Non-pigmented ciliary epithelial cell (primary cell): ENCODE data around the gene TMTC1.
"Not testable (repeated sequence)": the region's sequence is repeated elsewhere in the genome, so short reads cannot be mapped to it uniquely, and the experiment has no call there.

ENCODE experiments used
- DNase-seq: peaks from one replicate; pipeline ENCODE4 v3.0.0-alpha.2; 2010; ENCODE audit warnings: low read depth

TMTC1 gene

GRCh38 chr12:29665107-29665506 lies 118.6 kb downstream of the TMTC1 start:
- no peak for DNase-seq

- DNase-seq = no peak
Measured at GRCh38 chr12:29662734-29663323, 120.9 kb downstream of the TMTC1 start.

- no peak for DNase-seq
Measured at GRCh38 chr12:29660847-29661246, 122.9 kb downstream of the TMTC1 start.

GRCh38 chr12:29656762-29657538 lies 126.8 kb downstream of the TMTC1 start:
- DNase-seq = no peak

DNA sequence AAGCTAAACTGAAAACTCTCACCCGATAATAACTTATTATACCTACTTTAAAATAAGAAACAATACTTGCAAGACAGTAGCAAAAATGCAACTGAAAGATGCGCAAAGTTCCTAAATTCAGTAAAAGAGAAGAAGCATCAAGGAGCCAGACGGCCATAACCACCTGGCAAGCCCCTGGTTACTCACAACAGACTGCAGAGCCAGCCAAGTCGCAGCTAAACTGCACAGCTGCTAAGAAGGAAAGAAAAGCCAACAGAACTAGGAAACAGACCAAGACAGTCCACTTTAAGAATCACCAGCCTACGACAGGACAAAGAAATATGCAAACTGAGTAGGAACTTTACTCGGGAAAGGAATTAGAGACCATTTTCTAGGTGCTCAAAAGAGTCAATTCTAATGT lies 127.9 kb downstream of the TMTC1 start:
- DNase-seq = no peak

GRCh38 chr12:29653286-29653685 lies 130.5 kb downstream of the TMTC1 start:
- no peak for DNase-seq

- DNase-seq = no peak
Measured at GRCh38 chr12:29650371-29650770, 133.4 kb downstream of the TMTC1 start.

DNA sequence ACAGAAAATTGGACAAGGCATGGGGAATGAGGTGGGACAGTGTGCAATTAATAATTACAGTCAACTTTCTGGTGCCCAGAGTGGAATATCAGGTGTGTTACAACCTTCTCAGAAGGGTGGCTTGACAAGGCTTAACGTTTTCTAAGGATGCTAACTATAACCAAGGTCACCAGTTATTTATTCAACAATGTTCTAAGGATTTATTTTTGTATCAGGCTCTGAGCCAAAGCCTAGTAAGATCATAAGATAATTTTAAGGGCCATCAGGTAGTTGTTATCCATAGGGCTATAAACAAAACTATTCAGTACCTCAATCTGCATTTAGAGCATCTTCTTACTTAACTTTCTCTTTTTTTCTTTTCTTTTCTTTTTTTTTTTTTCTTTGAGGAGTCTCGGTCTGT lies 134.0 kb downstream of the TMTC1 start:
- DNase-seq = no peak

GRCh38 chr12:29644536-29645162 lies 139.1 kb downstream of the TMTC1 start:
- no peak for DNase-seq

- no peak for DNase-seq
Measured at GRCh38 chr12:29640589-29641345, 143.0 kb downstream of the TMTC1 start.

GRCh38 chr12:29639893-29640495 lies 143.7 kb downstream of the TMTC1 start:
- DNase-seq = no peak

DNA sequence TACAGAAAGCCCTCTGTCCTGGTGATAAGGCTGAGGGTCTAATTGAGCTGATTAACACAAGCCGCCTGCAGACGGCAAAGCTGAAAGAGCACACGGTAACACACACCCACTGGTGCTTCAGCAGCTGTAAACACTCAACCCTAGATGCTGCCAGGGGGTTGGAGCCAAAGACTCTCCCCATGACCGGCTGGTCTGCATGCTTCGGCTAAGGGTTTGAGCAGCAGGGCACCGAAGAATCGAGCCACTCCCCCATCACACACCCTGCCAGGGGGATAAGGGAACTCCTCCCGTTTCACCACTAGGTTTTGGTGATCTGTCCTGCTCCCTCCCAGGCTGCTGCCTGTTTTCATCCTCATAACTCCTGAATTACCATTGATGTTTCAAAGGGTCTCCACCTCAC lies 145.2 kb downstream of the TMTC1 start:
- no peak for DNase-seq

DNA sequence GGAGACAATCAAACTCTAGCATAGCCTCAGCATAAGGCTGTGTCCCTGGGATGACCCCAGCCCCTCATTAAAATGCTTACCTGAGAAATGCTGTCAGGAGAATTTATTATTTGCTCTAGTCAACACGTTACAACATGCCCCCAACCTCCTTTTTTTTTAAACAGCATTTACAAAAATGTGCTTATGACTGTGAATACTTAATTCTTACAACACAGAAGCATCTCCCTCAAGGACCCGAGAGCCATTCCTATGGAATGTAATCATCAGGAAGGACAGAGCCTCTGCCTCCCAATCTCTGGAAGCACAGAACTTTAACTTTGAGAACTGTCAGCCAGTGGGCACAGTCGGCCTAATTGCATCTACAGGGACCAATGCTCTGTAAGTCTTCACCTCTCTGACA lies 149.7 kb downstream of the TMTC1 start:
- DNase-seq = no peak

DNA sequence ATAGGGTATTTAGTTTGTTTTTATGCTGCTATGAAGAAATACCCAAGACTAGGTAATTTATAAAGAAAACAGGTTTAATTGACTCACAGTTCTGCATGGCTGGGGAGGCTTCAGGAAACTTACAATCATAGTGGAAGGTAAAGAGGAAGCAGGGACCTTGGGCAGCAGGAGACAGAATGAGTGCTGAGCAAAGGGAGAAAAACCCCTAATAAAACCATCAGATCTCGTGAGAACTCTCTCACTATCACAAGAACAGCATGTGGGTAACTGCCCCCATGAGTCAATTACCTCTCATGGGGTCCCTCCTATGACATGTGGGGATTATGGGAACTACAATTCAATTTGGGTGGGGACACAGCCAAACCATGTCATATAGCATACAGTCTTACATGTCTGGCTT lies 153.6 kb downstream of the TMTC1 start:
- not testable (repeated sequence) for DNase-seq

DNA sequence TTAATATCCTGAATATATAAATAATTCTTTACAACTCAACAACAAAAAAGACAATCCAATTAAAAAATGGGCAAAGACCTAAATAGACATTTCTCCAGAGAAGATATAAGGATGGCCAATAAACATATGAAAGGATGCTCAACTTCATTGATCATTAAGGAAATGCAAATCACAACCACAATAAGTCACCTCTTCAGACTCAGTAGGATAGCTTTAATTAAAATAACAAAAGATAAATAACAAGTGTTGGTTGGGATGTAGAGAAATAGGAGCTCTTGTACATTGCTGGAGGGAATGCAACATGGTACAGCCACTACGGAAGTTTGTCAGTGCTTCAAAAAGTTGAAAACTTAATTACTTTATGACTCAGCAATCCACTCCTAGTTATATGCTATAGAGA lies 156.5 kb downstream of the TMTC1 start:
- no peak for DNase-seq

DNA sequence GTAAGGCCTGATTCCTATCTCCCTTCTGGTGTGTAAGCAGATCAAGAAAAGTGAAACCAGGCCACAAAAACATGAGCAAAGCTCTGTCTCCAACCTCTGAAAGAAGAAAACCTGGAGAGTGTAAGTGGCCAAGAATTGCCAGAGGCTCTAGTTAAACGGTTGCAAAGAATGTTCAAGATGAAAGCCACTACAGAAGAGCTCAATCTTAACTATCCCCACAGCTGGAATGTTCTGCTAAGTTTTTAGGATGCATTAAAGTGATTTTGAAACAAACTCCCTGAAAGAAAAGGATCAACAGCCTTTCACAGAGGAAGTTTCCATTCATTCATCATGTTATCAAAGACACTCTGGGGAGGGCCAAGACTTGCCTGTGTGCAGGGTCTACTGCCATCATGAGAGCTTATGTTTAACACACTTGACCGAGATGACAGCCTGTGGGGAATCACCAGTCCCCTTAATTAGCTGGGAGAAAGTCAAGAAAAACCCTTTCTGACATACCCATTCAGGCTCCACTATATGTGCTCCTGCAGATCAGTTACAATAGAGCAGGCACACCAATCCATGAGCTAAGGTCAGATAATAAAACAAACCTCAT lies 158.3 kb downstream of the TMTC1 start:
- no peak for DNase-seq

- DNase-seq = no peak
Measured at GRCh38 chr12:29622251-29622650, 161.5 kb downstream of the TMTC1 start.

GRCh38 chr12:29620030-29620429 lies 163.7 kb downstream of the TMTC1 start:
- no peak for DNase-seq

DNA sequence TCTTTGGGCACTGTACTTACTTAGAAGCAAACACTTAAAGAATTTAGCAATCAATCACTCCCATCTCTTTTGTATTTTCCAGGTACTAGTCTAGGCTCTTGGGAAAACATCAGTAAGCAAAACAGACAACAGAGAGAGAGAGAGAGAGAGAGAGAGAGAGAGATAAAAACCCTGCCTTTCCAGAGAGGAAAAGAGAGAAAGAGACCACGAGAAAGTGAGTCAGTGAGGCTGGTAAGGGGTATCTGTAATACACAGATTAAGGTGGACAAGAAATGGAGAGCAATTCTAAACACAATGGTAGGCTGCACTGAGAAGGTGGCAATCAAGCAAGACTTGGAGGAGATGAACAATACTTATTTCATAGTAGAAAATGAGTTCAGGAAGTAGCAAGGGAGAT lies 166.3 kb downstream of the TMTC1 start:
- DNase-seq = no peak

GRCh38 chr12:29616664-29617406 lies 166.9 kb downstream of the TMTC1 start:
- peak; percentile 85 for DNase-seq

GRCh38 chr12:29614694-29615325 lies 168.9 kb downstream of the TMTC1 start:
- DNase-seq = no peak
